GM12873 (cell line): ENCODE data around the gene BRD4.

Source experiments
- CTCF ChIP-seq: IDR thresholded peaks from 2 replicates; pipeline ENCODE4 v1.5.1; 2012; ENCODE audit warnings: low read depth, mild to moderate bottlenecking, moderate library complexity, low read length, control low read depth; ENCODE audit not compliant: insufficient read depth; ENCODE audit errors: missing control alignments

BRD4 gene

GRCh38 chr19:15324791-15325519, 7.4 kb downstream of the BRD4 start:
- no peak for TF ChIP-seq CTCF

GRCh38 chr19:15323496-15324235, 8.7 kb downstream of the BRD4 start:
- no peak for TF ChIP-seq CTCF

- no peak for TF ChIP-seq CTCF
Observed at GRCh38 chr19:15321739-15322138, 10.6 kb downstream of the BRD4 start.

GRCh38 chr19:15320116-15320515, 12.2 kb downstream of the BRD4 start:
- TF ChIP-seq CTCF = no peak

GRCh38 chr19:15318241-15318691, 14.1 kb downstream of the BRD4 start:
- TF ChIP-seq CTCF = no peak

- no peak for TF ChIP-seq CTCF
Observed at GRCh38 chr19:15317392-15318071, 14.8 kb downstream of the BRD4 start.

GRCh38 chr19:15316498-15316897, 15.8 kb downstream of the BRD4 start:
- no peak for TF ChIP-seq CTCF
